ENCODE data around the gene IL17RC.
"Not testable (repeated sequence)": the region's sequence is repeated elsewhere in the genome, so short reads cannot be mapped to it uniquely, and the experiment has no call there.

IL17RC gene

GRCh38 chr3:9896755-9897407, 20.0 kb upstream of the IL17RC start:
- DNase-seq = not testable (repeated sequence)

GRCh38 chr3:9897408-9898372, 19.2 kb upstream of the IL17RC start:
- DNase-seq = peak; percentile 14

- no peak for DNase-seq
These were observed 18.2 kb upstream of the IL17RC start for GRCh38 chr3:9898467-9899241.

- DNase-seq = no peak
These were observed 17.6 kb upstream of the IL17RC start for GRCh38 chr3:9899289-9899791.

- not testable (repeated sequence) for DNase-seq
These were observed 15.9 kb upstream of the IL17RC start for GRCh38 chr3:9900965-9901415.

GRCh38 chr3:9901967-9902366, 14.9 kb upstream of the IL17RC start:
- DNase-seq = no peak

GRCh38 chr3:9902372-9903237, 14.3 kb upstream of the IL17RC start, which contains the start of gene IL17RE:
Gene IL17RE (plus strand): TSS chr3:9902848. CDS start chr3:9902933, 85 bp downstream.
- peak; percentile 66 for DNase-seq

GRCh38 chr3:9903238-9903624, 13.7 kb upstream of the IL17RC start:
- DNase-seq = no peak

- DNase-seq = peak; percentile 14
These were observed 13.0 kb upstream of the IL17RC start for GRCh38 chr3:9903904-9904303.

- no peak for DNase-seq
These were observed 10.4 kb upstream of the IL17RC start for GRCh38 chr3:9906480-9906879.

- no peak for DNase-seq
These were observed 8.6 kb upstream of the IL17RC start for GRCh38 chr3:9908286-9908685.

GRCh38 chr3:9909221-9910013, 7.5 kb upstream of the IL17RC start:
- no peak for DNase-seq

- DNase-seq = no peak
These were observed 5.0 kb upstream of the IL17RC start for GRCh38 chr3:9911863-9912262.

GRCh38 chr3:9912294-9912935, 4.5 kb upstream of the IL17RC start:
- DNase-seq = no peak

GRCh38 chr3:9913601-9914000, 3.3 kb upstream of the IL17RC start:
- DNase-seq = no peak

- no peak for DNase-seq
These were observed 2.9 kb upstream of the IL17RC start for GRCh38 chr3:9914011-9914410.

- DNase-seq = peak; percentile 22
These were observed 2.2 kb upstream of the IL17RC start for GRCh38 chr3:9914559-9915253.

- DNase-seq = peak; percentile 72
These were observed 1.4 kb upstream of the IL17RC start for GRCh38 chr3:9915254-9916141.

GRCh38 chr3:9916346-9916733, 558 bp upstream of the IL17RC start:
- no peak for DNase-seq

Measured in NCI-H510A treated with DMSO at 0.1 percent for 48 hours (cell line).